ENCODE results near the gene UBTD1. TPM values are rescaled to one million over a fixed set of nuclear protein-coding genes. Genes with fewer than 3 reads are reported as not detected.

UBTD1 gene
- total RNA-seq, 2 donors from 2014 or later, result 10.0 to 93.8 TPM

DNA sequence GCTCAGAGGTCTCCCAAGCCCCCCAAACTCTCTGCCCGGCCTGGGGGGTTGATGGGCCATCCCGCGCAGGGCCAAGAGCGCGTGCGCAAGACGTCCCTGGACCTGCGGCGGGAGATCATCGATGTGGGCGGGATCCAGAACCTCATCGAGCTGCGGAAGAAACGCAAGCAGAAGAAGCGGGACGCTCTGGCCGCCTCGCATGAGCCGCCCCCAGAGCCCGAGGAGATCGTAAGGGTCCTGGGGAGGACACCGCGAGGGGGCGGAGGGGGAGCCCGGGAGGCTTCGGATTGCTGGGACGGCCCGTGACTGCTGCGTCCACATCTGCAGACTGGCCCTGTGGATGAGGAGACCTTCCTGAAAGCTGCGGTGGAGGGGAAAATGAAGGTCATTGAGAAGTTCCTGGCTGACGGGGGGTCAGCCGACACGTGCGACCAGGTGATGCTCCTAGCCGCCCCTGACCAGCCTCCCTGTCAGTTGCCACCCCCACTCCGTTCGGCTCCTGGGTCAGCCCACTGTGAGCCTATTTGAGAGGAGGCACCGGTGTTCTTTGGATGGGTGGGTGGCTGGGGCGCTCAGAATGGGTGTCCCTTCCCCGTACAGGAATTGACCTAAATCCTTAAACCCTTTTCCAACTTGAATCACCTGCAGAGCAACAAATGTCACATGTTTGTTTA lies 79.6 kb downstream of the UBTD1 start:
- Histone ChIP-seq H3K27ac (no peak overlapping the region), H3K36me3 (no peaks in the 10 kb centered on the region), H3K4me3 (no peak overlapping the region), H3K27me3 (replicated peaks; ENCODE audit: insufficient read depth) (no peaks in the 10 kb centered on the region), H3K9me3 (no peaks in the 10 kb centered on the region), H3K4me1 (replicated peaks) (no peaks in the 10 kb centered on the region)
- 71% methylated on average over 38 of the region's 40 CpGs for WGBS
- intact Hi-C loops (cut with DNase I), result no loop called here
- DNase-seq (ENCODE audit: low spot score), result no peak
- TF ChIP-seq POLR2AphosphoS5 (IDR thresholded peaks at IDR 0.05) (no peak), POLR2A (IDR thresholded peaks at IDR 0.05) (no peak)
- TF ChIP-seq, protein P1, sequence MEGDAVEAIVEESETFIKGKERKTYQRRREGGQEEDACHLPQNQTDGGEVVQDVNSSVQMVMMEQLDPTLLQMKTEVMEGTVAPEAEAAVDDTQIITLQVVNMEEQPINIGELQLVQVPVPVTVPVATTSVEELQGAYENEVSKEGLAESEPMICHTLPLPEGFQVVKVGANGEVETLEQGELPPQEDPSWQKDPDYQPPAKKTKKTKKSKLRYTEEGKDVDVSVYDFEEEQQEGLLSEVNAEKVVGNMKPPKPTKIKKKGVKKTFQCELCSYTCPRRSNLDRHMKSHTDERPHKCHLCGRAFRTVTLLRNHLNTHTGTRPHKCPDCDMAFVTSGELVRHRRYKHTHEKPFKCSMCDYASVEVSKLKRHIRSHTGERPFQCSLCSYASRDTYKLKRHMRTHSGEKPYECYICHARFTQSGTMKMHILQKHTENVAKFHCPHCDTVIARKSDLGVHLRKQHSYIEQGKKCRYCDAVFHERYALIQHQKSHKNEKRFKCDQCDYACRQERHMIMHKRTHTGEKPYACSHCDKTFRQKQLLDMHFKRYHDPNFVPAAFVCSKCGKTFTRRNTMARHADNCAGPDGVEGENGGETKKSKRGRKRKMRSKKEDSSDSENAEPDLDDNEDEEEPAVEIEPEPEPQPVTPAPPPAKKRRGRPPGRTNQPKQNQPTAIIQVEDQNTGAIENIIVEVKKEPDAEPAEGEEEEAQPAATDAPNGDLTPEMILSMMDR (IDR thresholded peaks at IDR 0.05), result no peak

DNA sequence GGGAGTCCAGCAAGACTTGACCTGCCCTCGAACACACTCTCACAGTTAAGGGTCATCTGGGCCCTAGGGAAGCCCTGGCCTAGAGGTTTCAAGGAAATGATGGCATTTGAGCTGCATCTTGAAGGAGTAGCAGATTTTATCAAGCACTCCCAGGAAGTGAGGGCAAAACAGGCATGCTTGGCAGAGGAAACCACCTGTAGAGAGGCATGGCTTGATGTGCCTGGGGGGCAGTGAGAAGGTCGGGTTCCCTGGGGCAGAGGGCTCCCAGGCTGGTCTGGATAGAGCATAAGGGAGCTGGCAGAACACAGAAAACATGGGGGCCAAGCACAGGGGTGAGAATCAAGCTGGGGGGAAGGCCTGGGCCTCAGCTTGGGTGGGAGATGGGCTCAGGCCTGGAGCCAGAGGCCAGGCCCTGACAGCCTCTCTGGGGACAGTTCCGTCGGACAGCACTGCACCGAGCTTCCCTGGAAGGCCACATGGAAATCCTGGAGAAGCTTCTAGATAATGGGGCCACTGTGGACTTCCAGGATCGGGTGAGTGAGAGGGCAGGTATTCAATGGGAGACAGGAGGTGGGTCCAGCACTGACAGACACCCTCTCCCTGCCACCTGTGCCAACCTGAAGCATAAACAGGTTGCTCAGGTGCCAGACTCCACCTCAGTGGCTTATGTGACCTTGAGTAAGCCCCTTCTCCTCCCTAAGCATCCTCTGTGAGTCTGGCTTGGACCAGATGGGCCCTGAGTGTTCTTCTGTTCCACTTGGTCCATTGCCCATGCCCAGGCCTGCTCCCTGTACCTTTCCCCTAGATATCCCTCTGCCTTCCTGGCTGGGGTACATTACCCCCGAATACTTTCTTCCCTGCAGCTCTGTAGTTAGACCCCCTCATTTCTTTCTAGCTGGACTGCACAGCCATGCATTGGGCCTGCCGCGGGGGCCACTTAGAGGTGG lies 82.0 kb downstream of the UBTD1 start:
- WGBS, result 82% methylated on average over 9 of the region's 9 CpGs
- no peaks in the 10 kb centered on the region for H3K27me3 ChIP-seq (replicated peaks; ENCODE audit: insufficient read depth)
- DNase-seq (ENCODE audit: low spot score), result no peak
- intact Hi-C loops (cut with DNase I), result no loop called here
- H3K4me3 ChIP-seq, result no peak overlapping the region
- TF ChIP-seq POLR2AphosphoS5 (IDR thresholded peaks at IDR 0.05) (no peak), POLR2A (IDR thresholded peaks at IDR 0.05) (no peak)
- TF ChIP-seq, protein P1 (IDR thresholded peaks at IDR 0.05), result no peak
- no peaks in the 10 kb centered on the region for H3K36me3 ChIP-seq
- no peaks in the 10 kb centered on the region for H3K9me3 ChIP-seq
- no peaks in the 10 kb centered on the region for H3K4me1 ChIP-seq (replicated peaks)
- no peak overlapping the region for H3K27ac ChIP-seq

DNA sequence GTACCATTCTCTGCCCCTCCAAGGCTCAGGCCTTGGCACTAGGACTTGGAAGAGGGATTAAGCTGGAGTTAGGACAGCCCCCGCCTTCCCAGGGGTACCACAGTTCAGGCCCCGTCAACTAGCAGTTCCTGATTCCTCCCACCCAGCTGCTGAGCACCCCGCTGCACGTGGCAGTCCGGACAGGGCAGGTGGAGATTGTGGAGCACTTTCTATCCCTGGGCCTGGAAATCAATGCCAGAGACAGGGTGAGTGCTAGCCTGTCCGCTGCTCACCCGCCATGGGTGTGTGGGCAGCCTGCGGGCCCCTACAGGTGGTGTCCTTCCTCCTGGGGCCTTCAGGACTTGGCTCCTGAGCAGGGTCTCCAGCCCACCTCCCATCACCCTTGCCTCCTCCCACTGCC lies 83.4 kb downstream of the UBTD1 start:
- no peak overlapping the region for H3K27ac ChIP-seq
- no peaks in the 10 kb centered on the region for H3K36me3 ChIP-seq
- no peaks in the 10 kb centered on the region for H3K4me1 ChIP-seq (replicated peaks)
- H3K4me3 ChIP-seq, result no peak overlapping the region
- H3K9me3 ChIP-seq, result no peaks in the 10 kb centered on the region
- TF ChIP-seq POLR2AphosphoS5 (IDR thresholded peaks at IDR 0.05), result no peak
- no peaks in the 10 kb centered on the region for H3K27me3 ChIP-seq (replicated peaks; ENCODE audit: insufficient read depth)
- intact Hi-C loops (cut with DNase I), result no loop called here
- no peak for DNase-seq (ENCODE audit: low spot score)
- WGBS, result 97% methylated on average over 8 of the region's 8 CpGs

DNA sequence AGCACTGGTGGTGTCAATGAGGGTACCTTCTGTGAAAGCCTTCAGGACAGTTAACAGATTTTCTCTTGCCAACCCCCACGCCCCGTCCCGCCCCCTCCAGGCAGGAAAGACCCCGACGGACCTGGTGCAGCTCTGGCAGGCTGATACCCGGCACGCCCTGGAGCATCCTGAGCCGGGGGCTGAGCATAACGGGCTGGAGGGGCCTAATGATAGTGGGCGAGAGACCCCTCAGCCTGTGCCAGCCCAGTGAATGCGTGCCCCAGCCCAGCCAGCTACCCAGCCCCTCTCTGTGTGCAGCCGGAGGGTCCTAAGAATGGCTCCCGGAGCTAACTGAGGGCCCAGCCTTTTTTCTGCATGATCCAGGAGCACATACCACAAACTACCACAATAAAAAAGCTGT lies 84.8 kb downstream of the UBTD1 start:
- WGBS, result 87% methylated on average over 13 of the region's 13 CpGs
- no peak for TF ChIP-seq POLR2AphosphoS5 (IDR thresholded peaks at IDR 0.05)
- TF ChIP-seq, protein P1 (IDR thresholded peaks at IDR 0.05), result no peak
- no peak for TF ChIP-seq POLR2A (IDR thresholded peaks at IDR 0.05)
- no peak overlapping the region for H3K27ac ChIP-seq
- H3K4me1 ChIP-seq (replicated peaks), result no peaks in the 10 kb centered on the region
- DNase-seq (ENCODE audit: low spot score), result no peak
- H3K27me3 ChIP-seq (replicated peaks; ENCODE audit: insufficient read depth), result no peaks in the 10 kb centered on the region
- intact Hi-C loops (cut with DNase I), result no loop called here
- no peaks in the 10 kb centered on the region for H3K36me3 ChIP-seq
- no peaks in the 10 kb centered on the region for H3K9me3 ChIP-seq
- H3K4me3 ChIP-seq, result no peak overlapping the region

DNA sequence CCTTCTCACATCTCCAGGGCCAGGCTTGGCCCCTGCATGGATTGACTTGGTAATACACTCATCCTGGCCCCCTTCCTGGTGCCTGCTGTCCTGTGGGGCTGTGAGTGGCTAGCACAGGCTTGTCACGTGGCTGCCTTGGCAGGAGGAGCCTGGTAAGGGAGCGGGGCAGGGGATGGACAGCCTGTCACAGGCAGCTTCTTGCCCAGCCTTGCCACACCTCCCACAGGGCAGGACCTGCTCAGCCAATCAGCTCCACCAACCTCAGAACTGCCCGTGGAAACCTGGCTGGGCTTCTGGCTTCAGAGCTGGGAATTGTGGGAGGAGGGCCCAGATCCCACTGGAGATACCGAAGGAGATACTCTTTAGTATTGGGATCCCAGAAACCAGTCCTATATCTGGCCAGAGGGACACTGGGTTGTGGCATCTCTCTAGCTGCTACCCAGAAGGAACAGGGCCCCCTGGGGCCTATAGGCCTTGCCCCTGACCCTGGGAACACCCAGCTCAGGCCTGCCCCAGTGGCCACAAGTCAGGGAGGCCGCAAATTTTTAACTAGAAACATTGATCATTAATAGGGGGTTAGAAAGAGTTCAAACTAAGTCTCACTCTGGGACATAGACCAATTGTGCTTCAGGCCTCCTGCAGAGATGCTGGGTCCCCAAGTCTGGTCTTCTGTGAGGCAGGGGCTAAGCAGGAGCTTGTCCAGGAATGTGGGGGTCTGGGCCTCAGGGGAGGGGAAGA lies 85.5 kb downstream of the UBTD1 start, which contains the start of gene HOGA1:
Gene HOGA1, plus strand, starts transcription at position 330 of the 738 bp plus-strand sequence. Its CDS starts 315 bp downstream, at position 645.
- intact Hi-C loops (cut with DNase I), result no loop called here
- TF ChIP-seq POLR2AphosphoS5 (IDR thresholded peaks at IDR 0.05) (no peak), POLR2A (IDR thresholded peaks at IDR 0.05) (no peak)
- TF ChIP-seq, protein P1 (IDR thresholded peaks at IDR 0.05), result no peak
- H3K27me3 ChIP-seq (replicated peaks; ENCODE audit: insufficient read depth), result no peaks in the 10 kb centered on the region
- 23% methylated on average over 5 of the region's 5 CpGs for WGBS
- H3K4me3 ChIP-seq, result no peak within 1 kb of the TSS
- H3K27ac ChIP-seq, result no peak within 1 kb of the TSS
- no peaks in the 10 kb centered on the region for H3K9me3 ChIP-seq
- DNase-seq (ENCODE audit: low spot score), result peak; percentile 26
- no peaks in the 10 kb centered on the region for H3K4me1 ChIP-seq (replicated peaks)
- no peaks in the 10 kb centered on the region for H3K36me3 ChIP-seq
